Nephron progenitor cell (in vitro differentiated cells): ENCODE results near the gene CCDC78.

ENCODE experiments used
- DNase-seq: peaks from one replicate; pipeline ENCODE4 v3.0.0; 2021
- H3K27ac Mint-ChIP-seq: 2 replicates; pipeline ENCODE4 v1.8.0; 2021; ENCODE audit warnings: mild to moderate bottlenecking, moderate library complexity, mixed read lengths
- H3K27me3 Mint-ChIP-seq: 2 replicates; pipeline ENCODE4 v1.8.0; 2021; ENCODE audit warnings: mild to moderate bottlenecking, low read depth, mixed read lengths; ENCODE audit not compliant: poor library complexity
- H3K36me3 Mint-ChIP-seq: 2 replicates; pipeline ENCODE4 v1.8.0; 2021; ENCODE audit warnings: low read depth, mixed read lengths
- H3K4me1 Mint-ChIP-seq: 2 replicates; pipeline ENCODE4 v1.8.0; 2021; ENCODE audit warnings: mixed read lengths
- H3K4me3 Mint-ChIP-seq: 2 replicates; pipeline ENCODE4 v1.8.0; 2021; ENCODE audit warnings: mild to moderate bottlenecking, moderate library complexity, mixed read lengths
- H3K9me3 Mint-ChIP-seq: 2 replicates; pipeline ENCODE4 v1.8.0; 2021; ENCODE audit warnings: mild to moderate bottlenecking, moderate library complexity, mixed read lengths
- TF ChIP-seq, protein P1 (sequence below): fragments of 200-600 bp; sonication (generic); IDR thresholded peaks from 2 replicates; pipeline ENCODE4 v1.5.0; 2021; ENCODE audit warnings: antibody characterized with exemption

CCDC78 gene

DNA sequence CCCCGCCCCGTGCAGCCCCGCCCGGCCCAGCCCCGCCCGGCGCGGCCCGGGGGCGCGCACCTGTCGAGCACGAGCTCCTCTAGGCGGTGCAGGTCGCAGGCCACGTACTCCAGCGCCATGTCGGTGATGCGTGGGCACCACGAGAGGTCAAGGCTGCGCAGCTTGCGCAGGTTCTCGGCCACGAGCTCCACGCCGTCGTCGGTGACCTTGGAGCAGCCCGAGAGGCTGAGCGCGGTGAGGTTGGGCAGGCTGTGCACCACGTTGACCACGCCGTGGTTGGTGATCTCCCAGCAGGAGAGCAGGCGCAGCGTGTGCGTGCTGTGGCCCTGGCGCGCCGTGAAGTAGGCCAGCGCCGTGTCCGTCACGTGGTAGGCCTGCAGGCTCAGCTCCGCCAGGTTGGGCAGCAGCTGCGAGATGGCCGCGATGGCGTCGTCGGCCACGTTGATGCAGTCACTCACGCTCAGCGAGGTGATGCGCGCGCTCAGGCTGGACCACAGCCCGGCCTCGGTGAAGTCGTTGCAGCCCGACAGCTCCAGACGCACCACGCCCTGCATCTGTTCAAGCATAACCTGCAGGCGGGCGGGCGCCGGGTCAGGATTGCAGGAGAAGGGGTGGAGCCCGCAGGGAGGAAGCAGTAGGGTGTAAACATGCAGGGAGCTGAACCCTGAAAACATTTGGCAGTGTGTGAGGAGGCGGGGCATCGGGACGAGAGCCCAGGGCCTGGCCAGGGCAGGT lies 30.7 kb downstream of the CCDC78 start:
- Mint-ChIP-seq H3K36me3 (no peaks in the 10 kb centered on the region), H3K27me3 (peaks cover 98% of the 10 kb centered on the region), H3K9me3 (peaks cover 3% of the 10 kb centered on the region), H3K4me1 (peaks cover 7% of the 10 kb centered on the region), H3K27ac (no peak overlapping the region), H3K4me3 (peak overlapping the region; percentile 40)
- TF ChIP-seq, protein P1, sequence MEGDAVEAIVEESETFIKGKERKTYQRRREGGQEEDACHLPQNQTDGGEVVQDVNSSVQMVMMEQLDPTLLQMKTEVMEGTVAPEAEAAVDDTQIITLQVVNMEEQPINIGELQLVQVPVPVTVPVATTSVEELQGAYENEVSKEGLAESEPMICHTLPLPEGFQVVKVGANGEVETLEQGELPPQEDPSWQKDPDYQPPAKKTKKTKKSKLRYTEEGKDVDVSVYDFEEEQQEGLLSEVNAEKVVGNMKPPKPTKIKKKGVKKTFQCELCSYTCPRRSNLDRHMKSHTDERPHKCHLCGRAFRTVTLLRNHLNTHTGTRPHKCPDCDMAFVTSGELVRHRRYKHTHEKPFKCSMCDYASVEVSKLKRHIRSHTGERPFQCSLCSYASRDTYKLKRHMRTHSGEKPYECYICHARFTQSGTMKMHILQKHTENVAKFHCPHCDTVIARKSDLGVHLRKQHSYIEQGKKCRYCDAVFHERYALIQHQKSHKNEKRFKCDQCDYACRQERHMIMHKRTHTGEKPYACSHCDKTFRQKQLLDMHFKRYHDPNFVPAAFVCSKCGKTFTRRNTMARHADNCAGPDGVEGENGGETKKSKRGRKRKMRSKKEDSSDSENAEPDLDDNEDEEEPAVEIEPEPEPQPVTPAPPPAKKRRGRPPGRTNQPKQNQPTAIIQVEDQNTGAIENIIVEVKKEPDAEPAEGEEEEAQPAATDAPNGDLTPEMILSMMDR = no peak
- DNase-seq = peak; percentile 57

DNA sequence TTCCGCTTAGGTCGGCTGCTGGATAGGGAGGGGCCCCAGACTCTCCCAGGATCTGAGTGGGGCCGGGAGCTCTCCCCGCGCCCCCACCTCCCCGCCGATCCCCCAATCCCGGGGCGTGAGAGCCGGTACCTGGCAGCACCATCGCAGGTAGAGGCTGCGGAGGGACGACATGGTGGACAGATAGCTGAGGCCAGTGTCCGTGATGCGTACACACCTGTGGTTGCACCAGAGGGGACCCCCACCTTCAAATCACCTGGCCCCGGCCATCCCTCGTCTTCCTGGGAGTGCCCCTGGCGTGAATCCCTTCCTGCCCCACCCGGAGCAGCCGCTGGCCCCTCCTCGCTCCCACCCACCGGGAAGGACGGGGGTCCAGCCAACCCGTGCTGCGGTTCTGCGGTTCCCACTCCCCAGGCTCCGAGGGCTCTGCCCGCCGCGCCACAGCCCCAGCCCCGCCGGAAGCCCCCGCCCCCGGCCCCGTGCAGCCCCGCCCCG lies 31.3 kb downstream of the CCDC78 start:
- H3K9me3 Mint-ChIP-seq = peaks cover 3% of the 10 kb centered on the region
- DNase-seq = no peak
- TF ChIP-seq, protein P1 = no peak
- no peak overlapping the region for H3K4me3 Mint-ChIP-seq
- H3K4me1 Mint-ChIP-seq = peaks cover 12% of the 10 kb centered on the region
- no peak overlapping the region for H3K27ac Mint-ChIP-seq
- H3K36me3 Mint-ChIP-seq = no peaks in the 10 kb centered on the region
- H3K27me3 Mint-ChIP-seq = peaks cover 92% of the 10 kb centered on the region

DNA sequence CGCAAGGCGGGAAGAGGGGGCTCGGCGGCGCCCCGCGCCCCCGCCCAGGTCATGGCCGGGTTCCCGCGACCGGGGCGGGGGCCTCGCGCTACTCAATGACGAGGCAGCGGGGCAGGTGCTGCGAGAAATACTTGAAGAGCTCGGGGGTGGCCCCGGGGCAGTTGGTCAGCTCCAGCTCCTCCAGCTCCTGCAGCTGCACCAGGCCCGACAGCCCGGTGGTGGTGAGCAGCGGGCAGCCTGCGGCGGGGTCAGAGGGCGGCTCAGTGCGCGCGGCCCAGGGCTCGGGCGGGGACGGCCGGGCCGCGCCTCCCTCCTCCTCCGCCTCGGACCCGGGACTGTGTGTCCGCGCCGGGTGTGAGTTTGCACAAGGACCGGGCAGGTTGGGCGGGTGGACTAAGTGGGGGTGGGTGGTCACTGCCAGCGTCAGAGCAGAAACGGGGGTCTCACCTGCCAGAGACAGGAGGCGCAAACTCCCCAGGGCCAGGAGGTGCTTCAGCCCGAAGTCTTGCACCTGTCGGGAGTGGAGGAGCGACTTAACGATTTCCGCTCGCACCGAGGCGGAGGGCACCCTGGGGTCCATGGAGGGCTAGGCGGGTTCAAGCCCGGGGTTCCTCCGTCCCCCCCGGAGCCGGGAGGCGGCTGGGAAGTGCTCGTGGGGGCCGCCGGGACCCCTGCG lies 31.9 kb downstream of the CCDC78 start:
- H3K9me3 Mint-ChIP-seq = peaks cover 3% of the 10 kb centered on the region
- TF ChIP-seq, protein P1 = no peak
- peaks cover 17% of the 10 kb centered on the region for H3K4me1 Mint-ChIP-seq
- no peak overlapping the region for H3K27ac Mint-ChIP-seq
- no peak overlapping the region for H3K4me3 Mint-ChIP-seq
- H3K36me3 Mint-ChIP-seq = no peaks in the 10 kb centered on the region
- DNase-seq = peak; percentile 49
- peaks cover 86% of the 10 kb centered on the region for H3K27me3 Mint-ChIP-seq

DNA sequence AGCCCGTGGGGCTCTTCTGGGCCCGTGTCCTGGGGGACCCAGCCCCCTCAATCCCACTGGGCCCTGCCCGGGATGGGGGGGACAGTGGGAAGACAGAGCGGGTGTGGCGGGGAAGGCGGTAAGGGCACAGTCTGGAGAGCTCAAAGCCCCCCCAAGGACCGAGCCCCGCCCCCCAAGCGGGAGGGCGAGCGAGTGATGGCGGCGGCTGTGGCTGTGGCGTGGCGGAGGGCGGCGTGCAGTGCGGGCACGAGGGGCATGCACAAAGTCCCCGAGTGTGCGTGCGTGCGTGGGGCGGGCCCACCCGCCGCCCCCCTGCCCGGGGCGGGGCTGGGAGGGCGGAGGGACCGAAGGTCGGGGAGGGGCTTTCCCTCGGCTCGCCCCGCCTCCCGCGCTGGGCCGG lies 32.5 kb downstream of the CCDC78 start:
- Mint-ChIP-seq H3K9me3 (peaks cover 3% of the 10 kb centered on the region), H3K4me1 (peaks cover 22% of the 10 kb centered on the region), H3K27me3 (peaks cover 80% of the 10 kb centered on the region), H3K4me3 (no peak overlapping the region), H3K27ac (no peak overlapping the region), H3K36me3 (no peaks in the 10 kb centered on the region)
- DNase-seq = no peak
- TF ChIP-seq, protein P1 = no peak

DNA sequence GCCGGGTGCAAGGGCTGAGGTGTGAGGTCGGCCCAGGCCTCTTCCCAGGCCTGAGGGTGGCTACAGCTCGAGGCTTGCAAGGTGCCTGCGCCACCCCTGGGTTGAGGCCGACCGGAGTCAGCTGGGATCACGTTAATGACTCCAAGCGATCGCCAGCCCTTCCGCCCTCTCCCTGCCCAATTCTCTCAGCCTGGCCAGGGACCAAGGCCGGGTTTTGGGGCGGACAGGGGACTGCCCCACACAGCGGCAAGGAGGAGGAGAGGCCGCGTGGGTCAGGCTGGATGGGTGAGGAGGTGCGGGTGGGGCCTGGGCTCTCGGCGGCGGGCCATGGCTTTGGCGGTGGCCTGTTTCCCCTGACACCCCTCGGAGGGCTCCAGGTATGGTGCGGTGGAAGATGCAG lies 32.9 kb downstream of the CCDC78 start:
- H3K27me3 Mint-ChIP-seq = peaks cover 76% of the 10 kb centered on the region

More for the DNA sequence above, 32.9 kb downstream of the CCDC78 start:
- Mint-ChIP-seq H3K4me1 (peaks cover 24% of the 10 kb centered on the region), H3K4me3 (no peak overlapping the region), H3K27ac (no peak overlapping the region), H3K36me3 (no peaks in the 10 kb centered on the region), H3K9me3 (peaks cover 3% of the 10 kb centered on the region)
- TF ChIP-seq, protein P1 = no peak
- DNase-seq = no peak
